T-cell (primary cell): ENCODE measurements around the gene ADCY6. TPM values are rescaled to one million over a fixed set of nuclear protein-coding genes. Genes with fewer than 3 reads are reported as not detected.

Experiments
- ATAC-seq, 4 experiments: fragments of 200-7000 bp in 3 of 4; fragments of 150-1000 bp in 1 of 4; cut with Tn5 transposase; replicated peaks in 1 of 4; 1 replicate in 3 of 4; 2 replicates in 1 of 4; pipeline ENCODE4 v1.10.0; 2021; ENCODE audit warnings: moderate library complexity in 3 of 4, mild to moderate bottlenecking in 2 of 4, moderate number of reproducible peaks in 1 of 4
- CTCF ChIA-PET, 2 donors: fragments of 300-600 bp; sonication (Branson Sonifier 250); formaldehyde crosslinking; loops; one replicate each; lab custom pipeline; 2022; ENCODE audit warnings: antibody characterized with exemption in 2 of 2; lab: Charles Lee
- POLR2A ChIA-PET, 2 donors: fragments of 300-600 bp; sonication (Branson Sonifier 250); formaldehyde crosslinking; loops; one replicate each; lab custom pipeline; 2022; ENCODE audit warnings: antibody characterized with exemption in 2 of 2; lab: Charles Lee
- DNase-seq, 35 experiments: peaks; one replicate each; pipeline versions ENCODE4 v3.0.0 to v3.0.0-alpha.2; 2013 to 2023
- H3K27ac ChIP-seq: one replicate; pipeline ENCODE4 v1.5.1; 2013; ENCODE audit warnings: low read length
- H3K27me3 ChIP-seq, 2 experiments: replicated peaks in 1 of 2; 1 replicate in 1 of 2; 2 replicates in 1 of 2; pipeline versions ENCODE4 v1.6.1 to v1.7.0; 2013; ENCODE audit warnings: low read length in 1 of 2, mixed read lengths in 1 of 2; ENCODE audit not compliant: control insufficient read depth in 2 of 2, insufficient read depth in 2 of 2; ENCODE audit errors: extremely low read depth in 1 of 2
- H3K36me3 ChIP-seq, 2 donors: 1 replicate in 1 of 2; 2 replicates in 1 of 2; pipeline versions ENCODE4 v1.6.1 to v1.7.0; 2013; ENCODE audit warnings: low read length in 1 of 2; ENCODE audit not compliant: control insufficient read depth in 2 of 2, insufficient read depth in 1 of 2; ENCODE audit errors: extremely low read depth in 1 of 2
- H3K4me1 ChIP-seq, 2 experiments: 1 replicate in 1 of 2; 2 replicates in 1 of 2; pipeline versions ENCODE4 v1.6.1 to v1.7.0; 2013; ENCODE audit warnings: low read length in 2 of 2, mixed read lengths in 1 of 2; ENCODE audit not compliant: insufficient read depth in 2 of 2, control insufficient read depth in 1 of 2; ENCODE audit errors: extremely low read depth in 1 of 2
- H3K4me3 ChIP-seq, 2 donors: 1 replicate in 1 of 2; 2 replicates in 1 of 2; pipeline versions ENCODE4 v1.5.1 to v1.7.0; 2013; ENCODE audit warnings: mild to moderate bottlenecking in 2 of 2, low read length in 1 of 2, moderate library complexity in 1 of 2; ENCODE audit not compliant: control insufficient read depth in 1 of 2; ENCODE audit errors: extremely low read depth in 1 of 2
- H3K9me3 ChIP-seq: 2 replicates; pipeline ENCODE4 v1.7.0; 2013
- H3K27ac Mint-ChIP-seq, 2 donors: one replicate each; pipeline ENCODE4 v1.8.0; 2020 to 2021; ENCODE audit warnings: mild to moderate bottlenecking in 2 of 2, mixed read lengths in 2 of 2
- H3K27me3 Mint-ChIP-seq, 2 donors: one replicate each; pipeline ENCODE4 v1.8.0; 2021 to 2022; ENCODE audit warnings: mixed read lengths in 2 of 2
- H3K36me3 Mint-ChIP-seq: one replicate; pipeline ENCODE4 v1.8.0; 2021; ENCODE audit warnings: mixed read lengths
- H3K4me1 Mint-ChIP-seq, 3 donors: one replicate each; pipeline ENCODE4 v1.8.0; 2020 to 2022; ENCODE audit warnings: mixed read lengths in 3 of 3, mild to moderate bottlenecking in 1 of 3
- H3K4me3 Mint-ChIP-seq, 3 donors: one replicate each; pipeline ENCODE4 v1.8.0; 2020 to 2022; ENCODE audit warnings: mild to moderate bottlenecking in 3 of 3, mixed read lengths in 3 of 3, moderate library complexity in 3 of 3
- H3K9me3 Mint-ChIP-seq, 3 donors: one replicate each; pipeline ENCODE4 v1.8.0; 2020 to 2022; ENCODE audit warnings: mixed read lengths in 3 of 3
- WGBS: methylation state at CpG from one replicate; pipeline ENCODE4 v1.1.5; 2013; ENCODE audit warnings: missing lambda C conversion rate; ENCODE audit not compliant: insufficient coverage; 5-methylcytosine and 5-hydroxymethylcytosine counted together
- total RNA-seq, 35 experiments: library from RNA in 6 of 35; stranded (reverse) in 6 of 35; fragments of 120-200 nt in 1 of 35; gene quantifications; one replicate each; pipeline versions ENCODE4 v1.2.1 to v1.2.4 and lab custom pipeline; 2013 to 2026

The ADCY6 gene
- total RNA-seq, 5 donors from 2014 or later (not counting 1 experiment from before 2014, with no cell fraction given) = 0.10 to 0.76 (median 0.66) TPM; not detected in 1

GRCh38 chr12:48823281-48823680 is 34.4 kb upstream of the ADCY6 start:
- Mint-ChIP-seq H3K4me1 (peaks cover 8 to 13% (median 9%) of the 10 kb centered on the region in 3 donors), H3K36me3 (no peaks in the 10 kb centered on the region), H3K27ac (peak overlapping the region in 1 of 2 donors; percentile 16), H3K27me3 (no peaks in the 10 kb centered on the region), H3K9me3 (no peaks in the 10 kb centered on the region), H3K4me3 (no peak overlapping the region)
- ChIA-PET POLR2A (no interaction called here), CTCF (no interaction called here)
- ATAC-seq (no peak), DNase-seq (no peak)
- Histone ChIP-seq H3K36me3 (peaks cover 0 to 4% of the 10 kb centered on the region in 2 donors), H3K27me3 (no peaks in the 10 kb centered on the region), H3K4me3 (no peak overlapping the region), H3K4me1 (peaks cover 0 to 13% of the 10 kb centered on the region in 2 experiments), H3K27ac (no peak overlapping the region), H3K9me3 (no peaks in the 10 kb centered on the region)
- 83% methylated on average over 10 of the region's 11 CpGs for WGBS

- POLR2A ChIA-PET = no interaction called here
- Mint-ChIP-seq H3K36me3 (no peaks in the 10 kb centered on the region), H3K27ac (peak overlapping the region in 1 of 2 donors; percentile 74), H3K27me3 (no peaks in the 10 kb centered on the region), H3K9me3 (no peaks in the 10 kb centered on the region), H3K4me1 (peaks cover 10 to 16% (median 13%) of the 10 kb centered on the region in 3 donors), H3K4me3 (no peak overlapping the region)
- peaks cover 0 to 17% of the 10 kb centered on the region in 2 experiments for H3K4me1 ChIP-seq
- ATAC-seq = no peak
- no peak overlapping the region for H3K4me3 ChIP-seq
- 100% methylated on average over 1 of the region's 2 CpGs for WGBS
- H3K27ac ChIP-seq = no peak overlapping the region
- peaks cover 0 to 3% of the 10 kb centered on the region in 2 donors for H3K36me3 ChIP-seq
- CTCF ChIA-PET = no interaction called here
- H3K9me3 ChIP-seq = no peaks in the 10 kb centered on the region
- H3K27me3 ChIP-seq = peaks cover 0 to 3% of the 10 kb centered on the region in 2 experiments
- no peak for DNase-seq
These were observed 33.8 kb upstream of the ADCY6 start for GRCh38 chr12:48822711-48823110.

- no peaks in the 10 kb centered on the region for H3K9me3 ChIP-seq
- no peaks in the 10 kb centered on the region for H3K27me3 Mint-ChIP-seq
- ChIA-PET CTCF (no interaction called here), POLR2A (no interaction called here)
- H3K9me3 Mint-ChIP-seq = no peaks in the 10 kb centered on the region
- DNase-seq (no peak), ATAC-seq (no peak)
- no peaks in the 10 kb centered on the region for H3K36me3 Mint-ChIP-seq
- H3K27me3 ChIP-seq = peaks cover 0 to 8% of the 10 kb centered on the region in 2 experiments
- no peak overlapping the region for H3K27ac ChIP-seq
- 60% methylated on average over 1 of the region's 5 CpGs for WGBS
- peaks cover 2 to 23% of the 10 kb centered on the region in 2 experiments for H3K4me1 ChIP-seq
- H3K4me3 Mint-ChIP-seq = no peak overlapping the region
- H3K4me3 ChIP-seq = no peak overlapping the region
- peaks cover 16 to 22% (median 17%) of the 10 kb centered on the region in 3 donors for H3K4me1 Mint-ChIP-seq
- peak overlapping the region in 1 of 2 donors; percentile 74 for H3K27ac Mint-ChIP-seq
- peaks cover 0 to under 1% of the 10 kb centered on the region in 2 donors for H3K36me3 ChIP-seq
These were observed 33.2 kb upstream of the ADCY6 start for GRCh38 chr12:48822139-48822538.

GRCh38 chr12:48819986-48820725 is 31.3 kb upstream of the ADCY6 start:
- ATAC-seq (no peak), DNase-seq (no peak)
- Mint-ChIP-seq H3K4me3 (peak overlapping the region; percentile 63 to 91 (median 74)), H3K27me3 (peaks cover 0 to 4% of the 10 kb centered on the region in 2 donors), H3K4me1 (peaks cover 30 to 40% (median 33%) of the 10 kb centered on the region in 3 donors), H3K27ac (no peak overlapping the region), H3K9me3 (no peaks in the 10 kb centered on the region), H3K36me3 (no peaks in the 10 kb centered on the region)
- ChIA-PET CTCF (no interaction called here), POLR2A (interaction anchor here in 1 of 2 donors (0.5 kb wide), 1 partner anchor 128 kb away, joined by 3 read pairs; no protein-coding TSS in a partner anchor)
- no peak overlapping the region for H3K4me3 ChIP-seq
- peaks cover 8 to 41% of the 10 kb centered on the region in 2 experiments for H3K4me1 ChIP-seq
- H3K27me3 ChIP-seq = peaks cover 0 to 17% of the 10 kb centered on the region in 2 experiments
- WGBS = 100% methylated on average over 2 of the region's 5 CpGs
- no peaks in the 10 kb centered on the region for H3K36me3 ChIP-seq
- no peak overlapping the region for H3K27ac ChIP-seq
- no peaks in the 10 kb centered on the region for H3K9me3 ChIP-seq

- DNase-seq = peak in 18 of 35 experiments; percentile 4 to 51 (median 16)
- peaks cover 0 to 17% of the 10 kb centered on the region in 2 experiments for H3K27me3 ChIP-seq
- no peak overlapping the region for H3K27ac ChIP-seq
- no peaks in the 10 kb centered on the region for H3K36me3 ChIP-seq
- 54% methylated on average over 14 of the region's 37 CpGs for WGBS
- H3K36me3 Mint-ChIP-seq = no peaks in the 10 kb centered on the region
- CTCF ChIA-PET = interaction anchor here in 1 of 2 donors (0.5 kb wide), 1 partner anchor 184 kb away, joined by 3 read pairs; no protein-coding TSS in a partner anchor
- H3K27ac Mint-ChIP-seq = peak overlapping the region; percentile 23 to 58
- POLR2A ChIA-PET = interaction anchor here in 1 of 2 donors (0.6 kb wide), 1 partner anchor 578 kb away, joined by 3 read pairs; no protein-coding TSS in a partner anchor
- H3K9me3 ChIP-seq = no peaks in the 10 kb centered on the region
- peak overlapping the region; percentile 74 to 91 (median 86) for H3K4me3 Mint-ChIP-seq
- H3K4me3 ChIP-seq = peak overlapping the region; percentile 15 to 59
- peaks cover 28 to 40% (median 37%) of the 10 kb centered on the region in 3 donors for H3K4me1 Mint-ChIP-seq
- H3K4me1 ChIP-seq = peaks cover 8 to 46% of the 10 kb centered on the region in 2 experiments
- H3K9me3 Mint-ChIP-seq = no peaks in the 10 kb centered on the region
- ATAC-seq = peak; percentile 2 to 28 (median 16)
- H3K27me3 Mint-ChIP-seq = peaks cover 0 to 4% of the 10 kb centered on the region in 2 donors
These were observed 30.1 kb upstream of the ADCY6 start for GRCh38 chr12:48818831-48819590.
